Measurements from ENCODE around the gene ZBTB22.

DNA sequence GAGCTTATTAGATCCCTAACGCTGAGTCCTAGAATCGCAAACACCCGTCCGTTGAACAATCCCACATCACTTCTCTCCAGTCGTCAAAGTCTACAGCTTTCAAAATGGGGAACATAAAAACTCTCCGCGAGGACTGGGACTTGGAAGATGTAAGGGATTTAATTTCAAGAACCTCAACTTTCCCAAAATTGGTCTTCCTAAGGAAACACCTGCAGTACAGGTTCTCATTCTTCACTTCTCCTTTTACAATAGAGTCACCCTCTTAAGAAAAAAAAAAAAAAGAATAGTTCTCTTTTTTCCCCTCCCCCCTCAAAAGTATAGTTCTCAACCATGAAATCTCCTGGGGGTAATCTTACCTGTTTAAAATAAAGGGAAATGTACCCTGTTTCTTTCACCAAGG lies 6.6 kb upstream of the ZBTB22 start:
- TF ChIP-seq, protein P1, sequence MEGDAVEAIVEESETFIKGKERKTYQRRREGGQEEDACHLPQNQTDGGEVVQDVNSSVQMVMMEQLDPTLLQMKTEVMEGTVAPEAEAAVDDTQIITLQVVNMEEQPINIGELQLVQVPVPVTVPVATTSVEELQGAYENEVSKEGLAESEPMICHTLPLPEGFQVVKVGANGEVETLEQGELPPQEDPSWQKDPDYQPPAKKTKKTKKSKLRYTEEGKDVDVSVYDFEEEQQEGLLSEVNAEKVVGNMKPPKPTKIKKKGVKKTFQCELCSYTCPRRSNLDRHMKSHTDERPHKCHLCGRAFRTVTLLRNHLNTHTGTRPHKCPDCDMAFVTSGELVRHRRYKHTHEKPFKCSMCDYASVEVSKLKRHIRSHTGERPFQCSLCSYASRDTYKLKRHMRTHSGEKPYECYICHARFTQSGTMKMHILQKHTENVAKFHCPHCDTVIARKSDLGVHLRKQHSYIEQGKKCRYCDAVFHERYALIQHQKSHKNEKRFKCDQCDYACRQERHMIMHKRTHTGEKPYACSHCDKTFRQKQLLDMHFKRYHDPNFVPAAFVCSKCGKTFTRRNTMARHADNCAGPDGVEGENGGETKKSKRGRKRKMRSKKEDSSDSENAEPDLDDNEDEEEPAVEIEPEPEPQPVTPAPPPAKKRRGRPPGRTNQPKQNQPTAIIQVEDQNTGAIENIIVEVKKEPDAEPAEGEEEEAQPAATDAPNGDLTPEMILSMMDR (IDR thresholded peaks at IDR 0.05; ENCODE audit: poor library complexity, severe bottlenecking) = no peak
- no peak for TF ChIP-seq MXI1 (conservative IDR thresholded peaks at IDR 0.05; ENCODE audit: poor library complexity, severe bottlenecking)
- no peak for TF ChIP-seq SMC3 (conservative IDR thresholded peaks at IDR 0.05; ENCODE audit: poor library complexity)
- no peak for TF ChIP-seq EP300 (conservative IDR thresholded peaks at IDR 0.05; ENCODE audit: poor library complexity, severe bottlenecking)
- no peak for TF ChIP-seq EZH2 (IDR thresholded peaks at IDR 0.05; ENCODE audit: borderline replicate concordance, insufficient read depth, low read length, poor library complexity, severe bottlenecking)
- no peak for TF ChIP-seq RAD21 (conservative IDR thresholded peaks at IDR 0.05)
- TF ChIP-seq TAF1 (IDR thresholded peaks at IDR 0.05; ENCODE audit: low read depth) = no peak
